HUES6 (cell line): ENCODE results near the gene ENOX1.

Experiments
- H3K27ac ChIP-seq: 2 replicates; pipeline ENCODE4 v1.7.0; 2013; ENCODE audit warnings: low read depth, mild to moderate bottlenecking, low read length, inconsistent platforms
- H3K27me3 ChIP-seq: 2 replicates; pipeline ENCODE4 v1.6.1; 2013; ENCODE audit warnings: low read length; ENCODE audit not compliant: control insufficient read depth, insufficient read depth
- H3K36me3 ChIP-seq: 2 replicates; pipeline ENCODE4 v1.6.1; 2013; ENCODE audit warnings: low read length; ENCODE audit not compliant: control insufficient read depth, insufficient read depth
- H3K4me1 ChIP-seq: 2 replicates; pipeline ENCODE4 v1.6.1; 2013; ENCODE audit warnings: low read length; ENCODE audit not compliant: control insufficient read depth, insufficient read depth
- H3K4me3 ChIP-seq: 2 replicates; pipeline ENCODE4 v1.5.1; 2013; ENCODE audit warnings: low read depth, low read length
- H3K9ac ChIP-seq: one replicate; pipeline ENCODE4 v1.6.1; 2013; ENCODE audit warnings: mild to moderate bottlenecking, low read length
- H3K9me3 ChIP-seq: 2 replicates; pipeline ENCODE4 v1.6.1; 2013; ENCODE audit warnings: low read depth, low read length; ENCODE audit not compliant: control insufficient read depth, insufficient read depth

ENOX1 gene

GRCh38 chr13:43744261-43745031 is 42.3 kb downstream of the ENOX1 start:
- H3K4me1 ChIP-seq, result no peaks in the 10 kb centered on the region
- no peak overlapping the region for H3K27ac ChIP-seq
- H3K9ac ChIP-seq, result no peak overlapping the region
- no peaks in the 10 kb centered on the region for H3K36me3 ChIP-seq
- no peaks in the 10 kb centered on the region for H3K9me3 ChIP-seq
- H3K4me3 ChIP-seq, result no peak overlapping the region
- no peaks in the 10 kb centered on the region for H3K27me3 ChIP-seq

GRCh38 chr13:43742911-43743310 is 43.9 kb downstream of the ENOX1 start:
- Histone ChIP-seq H3K9ac (no peak overlapping the region), H3K9me3 (no peaks in the 10 kb centered on the region), H3K4me3 (no peak overlapping the region), H3K36me3 (no peaks in the 10 kb centered on the region), H3K27ac (no peak overlapping the region), H3K4me1 (no peaks in the 10 kb centered on the region), H3K27me3 (no peaks in the 10 kb centered on the region)

DNA sequence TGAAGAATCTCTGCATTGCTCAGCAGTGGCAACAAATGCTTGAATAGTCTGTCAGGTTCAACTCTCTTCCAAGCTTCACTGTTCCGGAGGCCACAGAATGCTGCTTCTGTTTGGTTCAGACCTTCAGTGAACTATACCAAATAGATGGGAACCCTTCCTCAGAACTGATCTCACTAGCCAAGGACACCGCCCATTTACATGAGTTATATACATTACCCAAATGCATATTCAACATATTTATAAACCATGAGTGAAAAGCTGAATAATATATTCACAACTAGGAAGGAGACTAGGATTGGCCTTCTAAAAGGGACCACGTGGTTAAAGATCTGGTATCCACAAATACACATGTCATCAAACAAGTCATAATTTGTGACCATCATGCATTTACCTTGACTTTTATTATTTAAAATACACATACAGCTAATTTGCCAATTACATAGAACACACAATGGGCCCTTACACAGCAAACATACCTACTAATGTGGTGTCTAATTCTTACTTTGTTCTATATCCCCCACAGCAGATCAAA is 49.3 kb downstream of the ENOX1 start:
- Histone ChIP-seq H3K9ac (no peak overlapping the region), H3K36me3 (no peaks in the 10 kb centered on the region), H3K4me1 (no peaks in the 10 kb centered on the region), H3K27me3 (no peaks in the 10 kb centered on the region), H3K4me3 (no peak overlapping the region), H3K27ac (no peak overlapping the region), H3K9me3 (no peaks in the 10 kb centered on the region)

DNA sequence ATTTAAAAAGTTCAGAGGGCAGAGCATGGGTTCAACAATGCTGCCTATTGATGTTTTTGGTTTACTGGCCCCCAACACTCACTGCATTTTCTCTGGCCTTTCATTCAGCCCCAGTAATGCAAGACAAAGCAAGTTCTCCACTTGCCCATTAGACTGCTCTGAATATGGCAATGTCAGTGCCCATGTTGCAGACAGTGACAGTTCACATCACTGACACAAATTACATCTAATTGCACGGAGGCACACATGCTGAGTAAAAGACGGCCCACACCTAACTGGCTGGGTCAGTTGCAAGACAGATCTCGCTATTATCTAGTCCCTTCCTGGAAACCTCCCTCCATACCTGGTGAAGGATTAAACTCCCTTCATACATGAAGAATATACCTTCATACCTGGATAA is 54.0 kb downstream of the ENOX1 start:
- no peak overlapping the region for H3K4me3 ChIP-seq
- no peaks in the 10 kb centered on the region; the same call in 1 of the 2 replicates for H3K4me1 ChIP-seq
- no peak overlapping the region for H3K9ac ChIP-seq
- no peaks in the 10 kb centered on the region for H3K36me3 ChIP-seq
- no peaks in the 10 kb centered on the region for H3K9me3 ChIP-seq
- H3K27ac ChIP-seq, result no peak overlapping the region
- no peaks in the 10 kb centered on the region for H3K27me3 ChIP-seq

DNA sequence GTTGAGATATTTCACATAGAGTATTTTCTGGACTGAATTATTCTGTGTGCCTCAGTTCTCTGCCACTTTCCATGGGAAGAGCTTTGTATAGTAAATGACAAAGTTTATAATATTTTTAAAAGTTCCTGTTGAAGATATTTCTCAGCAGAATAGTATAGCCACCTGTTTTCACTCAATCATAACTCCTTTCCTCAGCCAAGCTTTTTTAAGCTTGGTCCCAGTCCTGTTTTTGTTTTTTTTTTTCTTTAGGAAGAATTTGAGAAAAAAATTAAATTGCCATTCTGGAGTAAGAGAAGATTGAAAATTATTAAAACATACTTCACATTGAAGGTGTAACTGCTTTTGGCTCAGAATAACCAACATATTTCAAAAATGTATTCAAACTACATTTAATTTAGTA is 55.5 kb downstream of the ENOX1 start:
- Histone ChIP-seq H3K36me3 (no peaks in the 10 kb centered on the region), H3K4me3 (no peak overlapping the region), H3K27ac (no peak overlapping the region), H3K9me3 (no peaks in the 10 kb centered on the region), H3K27me3 (no peaks in the 10 kb centered on the region), H3K4me1 (no peaks in the 10 kb centered on the region; the same call in 1 of the 2 replicates), H3K9ac (no peak overlapping the region)

DNA sequence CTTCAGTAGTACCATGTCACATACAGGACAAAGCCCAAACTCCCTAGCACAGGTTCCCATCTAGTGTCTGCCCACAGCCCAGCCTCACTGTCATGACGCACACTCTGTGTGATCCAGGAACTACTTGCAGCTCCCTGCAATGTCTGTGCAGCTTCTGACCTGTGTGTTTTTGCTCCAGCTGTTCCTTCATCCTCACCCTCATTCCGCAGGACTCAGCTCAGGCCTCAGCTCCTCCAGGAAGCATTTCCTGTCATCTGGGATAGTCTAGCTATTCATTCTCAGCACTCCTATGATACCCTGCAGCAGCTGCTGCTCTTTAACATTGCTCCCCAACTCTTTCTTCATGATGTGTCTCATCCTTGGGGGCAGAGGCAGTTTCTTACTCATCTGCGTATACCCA is 56.1 kb downstream of the ENOX1 start:
- Histone ChIP-seq H3K27ac (no peak overlapping the region), H3K36me3 (no peaks in the 10 kb centered on the region), H3K27me3 (no peaks in the 10 kb centered on the region), H3K9ac (no peak overlapping the region), H3K4me3 (no peak overlapping the region), H3K4me1 (no peaks in the 10 kb centered on the region; the same call in 1 of the 2 replicates), H3K9me3 (no peaks in the 10 kb centered on the region)

DNA sequence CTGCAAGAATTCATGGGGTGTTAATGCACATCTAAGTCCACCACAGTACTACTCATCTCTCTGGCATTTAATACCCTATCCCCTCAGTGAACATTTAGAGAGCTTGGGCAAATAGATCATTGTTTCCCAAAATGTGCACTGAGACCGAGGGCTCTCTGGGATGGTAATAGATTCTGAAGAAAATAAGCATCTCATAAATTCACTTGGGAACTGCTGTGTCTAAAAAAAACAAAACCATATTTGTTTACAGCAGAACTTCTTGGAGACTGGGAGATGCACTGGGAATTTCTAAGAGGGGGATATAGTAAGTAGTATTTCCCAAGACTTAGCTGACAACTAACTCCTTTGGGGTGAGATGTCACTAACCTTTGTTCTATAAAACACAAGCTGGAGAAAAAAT is 58.4 kb downstream of the ENOX1 start:
- H3K9me3 ChIP-seq, result no peaks in the 10 kb centered on the region

GRCh38 chr13:43727856-43728255 is 58.9 kb downstream of the ENOX1 start:
- Histone ChIP-seq H3K9ac (no peak overlapping the region), H3K36me3 (no peaks in the 10 kb centered on the region), H3K27ac (no peak overlapping the region), H3K27me3 (no peaks in the 10 kb centered on the region), H3K4me1 (no peaks in the 10 kb centered on the region; the same call in 1 of the 2 replicates), H3K4me3 (no peak overlapping the region), H3K9me3 (no peaks in the 10 kb centered on the region)

More for the DNA sequence above, 58.4 kb downstream of the ENOX1 start:
- no peak overlapping the region for H3K27ac ChIP-seq
- H3K4me3 ChIP-seq, result no peak overlapping the region
- no peaks in the 10 kb centered on the region; the same call in 1 of the 2 replicates for H3K4me1 ChIP-seq
- no peaks in the 10 kb centered on the region for H3K36me3 ChIP-seq
- H3K27me3 ChIP-seq, result no peaks in the 10 kb centered on the region
- no peak overlapping the region for H3K9ac ChIP-seq

DNA sequence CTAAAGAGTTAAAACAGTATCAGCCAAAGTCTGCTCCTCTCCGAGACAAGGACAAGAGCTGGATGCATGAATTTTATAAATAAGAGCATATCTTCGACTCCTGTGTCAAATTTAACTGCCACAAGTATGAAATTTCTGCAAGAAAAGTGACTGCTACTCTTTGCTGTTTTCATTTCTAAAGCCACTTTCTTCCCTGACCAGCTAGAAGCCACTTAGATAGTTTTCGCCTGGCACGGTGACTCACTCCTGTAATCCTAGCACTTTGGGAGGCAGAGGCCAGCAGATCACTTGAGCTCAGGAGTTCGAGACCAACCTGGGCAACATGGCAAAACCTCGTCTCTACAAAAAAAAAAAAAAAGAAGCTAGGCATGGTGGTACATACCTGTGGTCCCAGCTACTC is 61.3 kb downstream of the ENOX1 start:
- no peak overlapping the region for H3K4me3 ChIP-seq
- H3K4me1 ChIP-seq, result no peaks in the 10 kb centered on the region; the same call in 1 of the 2 replicates
- no peak overlapping the region for H3K27ac ChIP-seq
- no peaks in the 10 kb centered on the region for H3K9me3 ChIP-seq
- H3K9ac ChIP-seq, result no peak overlapping the region
- H3K27me3 ChIP-seq, result no peaks in the 10 kb centered on the region
- H3K36me3 ChIP-seq, result no peaks in the 10 kb centered on the region

DNA sequence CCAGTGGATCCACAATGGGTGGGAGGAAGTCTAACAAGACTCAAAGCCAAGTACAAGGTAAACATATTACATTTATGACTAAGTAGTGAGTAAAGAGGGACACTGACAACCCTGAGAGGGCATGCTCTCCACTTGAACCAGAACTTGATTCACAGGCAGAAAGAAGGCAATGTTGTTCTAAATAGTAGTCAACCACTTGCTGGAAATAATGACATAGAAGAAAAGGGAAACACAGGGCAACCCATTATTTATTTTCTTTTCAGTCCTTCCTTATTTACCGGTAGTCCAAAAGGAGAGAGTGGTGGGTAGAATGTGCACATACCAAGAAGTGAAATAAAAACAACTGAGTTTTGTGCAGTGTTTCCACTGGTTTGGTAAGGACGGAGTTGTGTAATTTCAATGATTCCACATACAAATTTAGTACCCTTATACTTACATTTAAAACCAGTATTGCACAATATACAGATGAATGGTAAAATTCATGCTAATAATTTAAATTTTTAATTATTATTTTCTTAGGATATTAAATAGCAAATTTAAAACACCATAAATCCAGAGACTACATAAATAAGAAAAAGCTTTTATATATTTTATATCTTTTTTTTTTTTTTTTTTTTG is 65.9 kb downstream of the ENOX1 start:
- no peak overlapping the region for H3K9ac ChIP-seq
- H3K36me3 ChIP-seq, result no peaks in the 10 kb centered on the region
- H3K4me3 ChIP-seq, result no peak overlapping the region
- H3K9me3 ChIP-seq, result 0 out of 2 replicates have a peak, but pooled peaks cover 4% of the 10 kb centered on the region
- no peaks in the 10 kb centered on the region for H3K27me3 ChIP-seq
- H3K27ac ChIP-seq, result no peak overlapping the region
- H3K4me1 ChIP-seq, result no peaks in the 10 kb centered on the region

DNA sequence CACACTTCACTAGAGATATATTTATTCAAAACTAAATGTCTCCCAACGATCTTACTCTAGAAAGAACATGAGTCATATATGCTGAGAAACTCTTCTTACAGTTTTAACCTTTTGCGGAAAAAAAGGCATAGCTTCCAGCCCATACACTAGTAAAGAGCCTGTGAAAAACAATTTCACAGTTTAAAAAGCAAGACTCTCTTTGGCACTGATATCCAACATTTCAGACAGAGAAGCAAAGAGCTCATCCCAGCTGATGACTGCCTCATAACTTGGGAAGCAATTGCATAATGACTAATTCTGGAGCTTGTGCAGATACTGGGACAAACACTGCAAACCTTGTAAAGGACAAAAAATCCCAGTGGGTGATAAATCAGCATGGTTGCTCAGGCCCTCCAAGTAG is 88.0 kb downstream of the ENOX1 start:
- no peaks in the 10 kb centered on the region for H3K36me3 ChIP-seq
- H3K27ac ChIP-seq, result no peak overlapping the region
- H3K9ac ChIP-seq, result no peak overlapping the region
- no peaks in the 10 kb centered on the region for H3K27me3 ChIP-seq
- H3K9me3 ChIP-seq, result no peaks in the 10 kb centered on the region
- H3K4me3 ChIP-seq, result no peak overlapping the region
- peaks cover 5% of the 10 kb centered on the region; the same call in 1 of the 2 replicates for H3K4me1 ChIP-seq
